GM12878 (cell line): ENCODE measurements around the gene GP9. TPM values are rescaled to one million over a fixed set of nuclear protein-coding genes. Genes with fewer than 3 reads are reported as not detected.

Experiments used
- ATAC-seq: fragments of 200-7000 bp; cut with Tn5 transposase; 3 replicates; pipeline ENCODE4 v1.9.1; 2020; ENCODE audit warnings: mild to moderate bottlenecking, moderate library complexity
- BruUV-seq: library from RNA; stranded (reverse); fragments of 400-500 nt; replicated peaks from 2 replicates; lab custom pipeline; 2021; lab: Mats Ljungman, UMichigan
- CTCF ChIA-PET: fragments of 300-600 bp; sonication (Branson Sonifier 250); formaldehyde crosslinking; extraction: SDS; loops from one replicate; lab custom pipeline; 2021; ENCODE audit warnings: inconsistent platforms; lab: Yijun Ruan, JAX
- POLR2A ChIA-PET: fragments of 350-600 bp; formaldehyde crosslinking; extraction: SDS; loops from one replicate; lab custom pipeline; 2021; ENCODE audit warnings: inconsistent platforms; lab: Charles Lee
- RAD21 ChIA-PET: fragments of 300-600 bp; sonication (Branson Sonifier 250); formaldehyde crosslinking; loops from one replicate; lab custom pipeline; 2023; ENCODE audit warnings: antibody characterized with exemption; ENCODE audit not compliant: unreplicated experiment; lab: Charles Lee
- SMC1A ChIA-PET: fragments of 300-600 bp; sonication (Branson Sonifier 250); formaldehyde crosslinking; loops from one replicate; lab custom pipeline; 2023; ENCODE audit not compliant: unreplicated experiment, uncharacterized antibody; lab: Charles Lee
- DNase-seq: peaks from one replicate; pipeline ENCODE4 v3.0.0-alpha.2; 2011; ENCODE audit warnings: low read depth, low spot score
- FAIRE-seq: peaks from 3 replicates; lab custom pipeline; 2011; peaks lifted over from hg19 to GRCh38; lab: Jason Lieb, UNC
- H2AFZ ChIP-seq: 2 replicates; pipeline ENCODE4 v1.6.0; 2011; ENCODE audit warnings: low read depth, low read length, control low read depth; ENCODE audit not compliant: control insufficient read depth
- H3K27ac ChIP-seq: 2 replicates; pipeline ENCODE4 v1.5.1; 2011; ENCODE audit warnings: control low read depth; ENCODE audit not compliant: control insufficient read depth, insufficient read depth
- H3K27me3 ChIP-seq, 2 experiments: replicated peaks in 1 of 2; 2 replicates each; pipeline versions ENCODE4 v1.6.0 to v1.6.1; 2011; ENCODE audit warnings: low read length in 1 of 2; ENCODE audit not compliant: control insufficient read depth in 2 of 2, insufficient read depth in 2 of 2
- H3K36me3 ChIP-seq, 2 experiments: 2 replicates each; pipeline ENCODE4 v1.5.1; 2011; ENCODE audit warnings: low read length in 1 of 2; ENCODE audit not compliant: control insufficient read depth in 2 of 2, insufficient read depth in 2 of 2
- H3K4me1 ChIP-seq: 2 replicates; pipeline ENCODE4 v1.6.1; 2011; ENCODE audit warnings: mild to moderate bottlenecking, low read length, moderate library complexity, mixed read lengths; ENCODE audit not compliant: control insufficient read depth, insufficient read depth
- H3K4me2 ChIP-seq: 2 replicates; pipeline ENCODE4 v1.6.0; 2011; ENCODE audit warnings: control low read depth; ENCODE audit not compliant: control insufficient read depth, insufficient read depth
- H3K4me3 ChIP-seq: fragments of 200-600 bp; sonication (generic); 2 replicates; pipeline ENCODE4 v1.5.1; 2016
- H3K79me2 ChIP-seq: 2 replicates; pipeline ENCODE4 v1.6.0; 2011; ENCODE audit warnings: low read length; ENCODE audit not compliant: control insufficient read depth, insufficient read depth
- H3K9ac ChIP-seq: 2 replicates; pipeline ENCODE4 v1.8.0; 2011; ENCODE audit warnings: low read length, control low read depth, mixed read lengths; ENCODE audit not compliant: control insufficient read depth, insufficient read depth
- H3K9me3 ChIP-seq: replicated peaks from 3 replicates; pipeline ENCODE4 v1.5.1; 2011; ENCODE audit warnings: mild to moderate bottlenecking, low read length; ENCODE audit not compliant: control insufficient read depth, insufficient read depth
- H4K20me1 ChIP-seq: 2 replicates; pipeline ENCODE4 v1.6.0; 2011; ENCODE audit not compliant: control insufficient read depth, insufficient read depth
- BACH1 ChIP-seq: fragments of 450-650 bp; IDR thresholded peaks from 2 replicates; pipeline ENCODE4 v1.6.1; 2017; ENCODE audit warnings: mild to moderate bottlenecking, borderline replicate concordance
- BMI1 ChIP-seq: fragments of 450-650 bp; IDR thresholded peaks from 2 replicates; pipeline ENCODE4 v1.6.1; 2016; ENCODE audit warnings: mild to moderate bottlenecking, moderate library complexity, borderline replicate concordance
- GABPA ChIP-seq: IDR thresholded peaks from 2 replicates; pipeline ENCODE4 v1.6.1; 2014; ENCODE audit warnings: antibody characterized with exemption, low read depth, mild to moderate bottlenecking, inconsistent platforms
- HCFC1 ChIP-seq: fragments of 150-350 bp; IDR thresholded peaks from 2 replicates; pipeline ENCODE4 v1.6.1; 2014; ENCODE audit warnings: low read length
- POU2F2 ChIP-seq: IDR thresholded peaks from 3 replicates; pipeline ENCODE4 v1.6.1; 2011; ENCODE audit warnings: low read depth, mild to moderate bottlenecking, low read length, borderline replicate concordance
- SUPT20H ChIP-seq: IDR thresholded peaks from 2 replicates; pipeline ENCODE4 v1.6.1; 2011; ENCODE audit warnings: low read depth, mild to moderate bottlenecking, low read length, moderate library complexity, borderline replicate concordance; ENCODE audit not compliant: control insufficient read depth
- WGBS: methylation state at CpG from one replicate; pipeline ENCODE4 v1.1.6; 2016; ENCODE audit warnings: low lambda C conversion rate; ENCODE audit not compliant: insufficient replicate concordance, insufficient coverage; ENCODE audit errors: missing lambda C conversion rate; 5-methylcytosine and 5-hydroxymethylcytosine counted together
- in situ Hi-C: fragments of 300-500 bp; cut with MboI; formaldehyde crosslinking; loops from 9 replicates; pipeline ENCODE4 v1.14.3; 2018; ENCODE audit warnings: mixed read lengths
- intact Hi-C: fragments of 100-400 bp; cut with micrococcal nuclease; formaldehyde crosslinking; loops from one replicate; pipeline ENCODE4 v1.14.2; 2022; ENCODE audit not compliant: unreplicated experiment
- polyA plus RNA-seq, 11 experiments: library from polyadenylated mRNA; depleted of rRNA in 4 of 11; unstranded in 6 of 11; stranded (reverse) in 5 of 11; fragments of >200 nt; fragmentation: Nextera tagmentation in 4 of 11; fragmentation: Illumina TruSeq in 1 of 11; extraction: Ambion mirVana in 4 of 11; extraction: Trizol in 1 of 11; gene quantifications; 1 replicate in 1 of 11; 2 replicates in 10 of 11; pipeline versions ENCODE4 v1.2.1 to v1.2.3, GENCODE V29; 2011 to 2016; ENCODE audit warnings: inconsistent platforms in 2 of 11, missing spikeins in 2 of 11, low read depth in 1 of 11
- total RNA-seq, 4 experiments: library from RNA; depleted of rRNA in 3 of 4; stranded (reverse); fragments of >200 nt in 3 of 4; fragmentation: Illumina TruSeq in 1 of 4; extraction: Trizol in 1 of 4; gene quantifications; 2 replicates each; pipeline versions ENCODE4 v1.2.1 to v1.2.3, GENCODE V29; 2013 to 2021
- TF ChIP-seq, protein P1 (sequence below): IDR thresholded peaks from 2 replicates; pipeline ENCODE4 v1.6.1; 2011; ENCODE audit warnings: borderline replicate concordance, low read depth, mild to moderate bottlenecking, moderate library complexity, low read length; ENCODE audit not compliant: insufficient read depth, poor library complexity, severe bottlenecking

Gene GP9
- total and polyA plus RNA-seq, 10 of the 15 experiments (the other 5 are each of a cell fraction or from before 2014, with no cell fraction given): 0.15 TPM; not detected in 9

DNA sequence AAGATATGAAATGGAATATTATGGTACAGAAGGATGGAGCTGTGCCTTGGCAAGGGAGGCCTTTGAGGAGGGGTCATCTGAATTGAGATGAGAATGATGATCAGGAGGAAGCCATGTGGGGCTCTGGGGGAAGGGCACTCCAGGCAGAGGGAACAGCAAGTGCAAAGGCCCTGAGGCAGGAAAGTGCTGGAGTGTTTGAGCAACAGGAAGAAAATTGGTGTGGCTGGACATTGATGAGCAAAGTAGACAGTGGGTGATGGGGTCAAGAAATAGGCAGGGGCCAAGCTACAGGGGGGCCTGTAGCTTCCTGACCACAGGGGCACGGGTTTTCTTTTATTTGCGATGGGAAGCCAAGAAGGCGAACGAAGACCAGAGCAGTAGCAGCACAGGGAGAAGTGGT, 3.3 kb upstream of the GP9 start (continued):
- TF ChIP-seq SUPT20H (no peak), HCFC1 (no peak), GABPA (no peak), POU2F2 (no peak)
- TF ChIP-seq, protein P1, sequence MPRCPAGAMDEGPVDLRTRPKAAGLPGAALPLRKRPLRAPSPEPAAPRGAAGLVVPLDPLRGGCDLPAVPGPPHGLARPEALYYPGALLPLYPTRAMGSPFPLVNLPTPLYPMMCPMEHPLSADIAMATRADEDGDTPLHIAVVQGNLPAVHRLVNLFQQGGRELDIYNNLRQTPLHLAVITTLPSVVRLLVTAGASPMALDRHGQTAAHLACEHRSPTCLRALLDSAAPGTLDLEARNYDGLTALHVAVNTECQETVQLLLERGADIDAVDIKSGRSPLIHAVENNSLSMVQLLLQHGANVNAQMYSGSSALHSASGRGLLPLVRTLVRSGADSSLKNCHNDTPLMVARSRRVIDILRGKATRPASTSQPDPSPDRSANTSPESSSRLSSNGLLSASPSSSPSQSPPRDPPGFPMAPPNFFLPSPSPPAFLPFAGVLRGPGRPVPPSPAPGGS: no peak

DNA sequence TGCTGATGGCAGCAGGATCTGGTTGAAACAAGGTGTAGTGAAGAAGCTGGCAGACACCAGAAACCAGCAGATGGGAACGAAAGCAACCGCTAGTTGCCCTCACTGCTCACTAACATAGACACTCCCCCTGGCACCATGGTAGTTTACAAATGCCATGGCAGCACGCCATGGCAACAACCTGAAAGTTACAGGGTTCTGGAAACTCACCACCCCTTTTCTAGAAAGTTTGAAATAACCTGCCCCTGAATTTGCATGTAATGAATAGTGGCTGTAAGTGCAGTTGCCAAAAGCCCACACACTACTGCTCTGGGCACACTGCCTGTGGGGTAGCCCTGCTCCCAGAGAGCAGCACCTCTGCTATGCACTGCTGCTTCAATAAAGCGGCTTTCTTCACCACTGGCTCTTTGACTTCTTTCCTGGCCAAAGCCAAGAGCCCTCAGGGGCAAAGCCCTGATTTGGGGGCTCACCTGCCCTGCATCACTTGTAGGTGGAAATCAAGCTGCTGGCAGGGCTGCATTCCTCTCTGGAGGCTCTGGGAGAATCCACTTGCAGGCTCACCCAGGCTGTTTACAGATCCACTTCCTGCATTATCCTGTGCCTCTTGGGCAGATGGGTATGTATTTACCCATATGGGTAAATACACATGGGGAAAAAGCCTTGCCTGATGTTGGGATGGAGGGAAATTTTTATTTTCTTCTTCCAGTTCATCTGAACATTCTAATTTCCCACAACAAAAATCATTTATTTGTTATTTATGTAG, 2.0 kb upstream of the GP9 start:
- DNase-seq (peak; percentile 48), FAIRE-seq (no peak), ATAC-seq (peak; percentile 82)
- intact Hi-C loops (no loop called here), in situ Hi-C loops (loop anchor here (5.0 kb wide), 1 partner anchor 184 kb away; no protein-coding TSS in a partner anchor)
- H3K4me2 ChIP-seq: no peak overlapping the region
- WGBS: 2% methylated on average over 4 of the region's 4 CpGs
- no peaks in the 10 kb centered on the region for H3K79me2 ChIP-seq
- 0 out of 2 replicates have a peak, but pooled peaks cover 3% of the 10 kb centered on the region for H3K4me1 ChIP-seq
- ChIA-PET RAD21 (interaction anchor here (0.7 kb wide), 1 partner anchor 125 kb away, joined by 3 read pairs; the partner anchor contains the start of gene CNBP), SMC1A (no interaction called here), CTCF (no interaction called here), POLR2A (no interaction called here)
- no peaks in the 10 kb centered on the region for H3K36me3 ChIP-seq
- no peak for TF ChIP-seq BACH1
- peak; percentile 25; the same call in 1 of the 2 replicates for TF ChIP-seq BMI1
- H3K27me3 ChIP-seq: no peaks in the 10 kb centered on the region; a peak in 1 of 4 replicates
- H3K9me3 ChIP-seq: no peaks in the 10 kb centered on the region
- BruUV-seq: no TSS peak
- no peaks in the 10 kb centered on the region for H4K20me1 ChIP-seq
- H3K9ac ChIP-seq: no peak overlapping the region
- H3K4me3 ChIP-seq: no peak overlapping the region
- no peak overlapping the region for H2AFZ ChIP-seq
- H3K27ac ChIP-seq: no peak overlapping the region
